Kidney (tissue), 14 donors: ENCODE data around the gene FBXO41. TPM values are rescaled to one million over a fixed set of nuclear protein-coding genes. Genes with fewer than 3 reads are reported as not detected.

Source experiments
- DNase-seq, 5 donors: peaks; one replicate each; pipeline ENCODE4 v3.0.0-alpha.2; 2013 to 2020
- FAIRE-seq: peaks from 2 replicates; lab custom pipeline; 2012; peaks lifted over from hg19 to GRCh38; lab: Jason Lieb, UNC
- H3K27ac ChIP-seq, 2 donors: one replicate each; pipeline ENCODE4 v1.7.0; 2013; ENCODE audit warnings: low read depth in 2 of 2, low read length in 2 of 2, inconsistent platforms in 1 of 2
- H3K27me3 ChIP-seq: one replicate; pipeline ENCODE4 v1.7.1; 2013; ENCODE audit warnings: low read length, inconsistent platforms; ENCODE audit not compliant: control insufficient read depth, insufficient read depth
- H3K36me3 ChIP-seq, 3 donors: one replicate each; pipeline versions ENCODE4 v1.7.0 to v1.7.1; 2013; ENCODE audit warnings: low read length in 3 of 3, control low read depth in 1 of 3, inconsistent platforms in 1 of 3; ENCODE audit not compliant: insufficient read depth in 3 of 3, control insufficient read depth in 2 of 3
- H3K4me1 ChIP-seq, 3 donors: one replicate each; pipeline versions ENCODE4 v1.7.0 to v1.7.1; 2013; ENCODE audit warnings: low read length in 3 of 3, inconsistent platforms in 1 of 3, low read depth in 1 of 3; ENCODE audit not compliant: control insufficient read depth in 2 of 3, insufficient read depth in 2 of 3
- H3K4me3 ChIP-seq, 3 donors: one replicate each; pipeline versions ENCODE4 v1.7.0 to v1.8.1; 2013; ENCODE audit warnings: low read length in 3 of 3, control low read depth in 1 of 3, inconsistent platforms in 1 of 3
- H3K9ac ChIP-seq, 3 donors: one replicate each; pipeline versions ENCODE4 v1.7.0 to v1.7.1; 2013; ENCODE audit warnings: low read length in 3 of 3, control low read depth in 1 of 3, inconsistent platforms in 1 of 3
- H3K9me3 ChIP-seq, 3 donors: one replicate each; pipeline versions ENCODE4 v1.7.0 to v1.7.1; 2013; ENCODE audit warnings: low read length in 3 of 3, control low read depth in 1 of 3, inconsistent platforms in 1 of 3; ENCODE audit not compliant: control insufficient read depth in 2 of 3, insufficient read depth in 1 of 3
- intact Hi-C: fragments of 100-400 bp; cut with DNase I; formaldehyde crosslinking; loops from one replicate; pipeline ENCODE4 v1.11.1; 2022
- polyA plus RNA-seq: library from polyadenylated mRNA; stranded (reverse); fragments of 350-450 nt; fragmentation: Illumina TruSeq; extraction: RNeasy Lipid Tissue Mini Kit (QIAGEN cat#74804); gene quantifications from one replicate; pipeline ENCODE4 v1.2.3, GENCODE V29; 2014; ENCODE audit warnings: low read depth, low replicate concordance; ENCODE audit not compliant: insufficient read depth
- total RNA-seq: library from RNA; stranded (reverse); fragmentation: NEBNext Ultra II Directional; extraction: Animal tissue kit (Norgen Biotek cat#: 25700); gene quantifications from one replicate; pipeline ENCODE4 v1.2.1, GENCODE V29; 2021
- TF ChIP-seq, protein P1 (sequence below): IDR thresholded peaks from 3 replicates; pipeline ENCODE4 v1.5.1; 2012; ENCODE audit warnings: mild to moderate bottlenecking, moderate library complexity, borderline replicate concordance; ENCODE audit not compliant: insufficient read depth; ENCODE audit errors: extremely low read depth
- donor health status: control.
- donor health status: control.
- donor health status: control.
- donor health status: control.
- donor health status: control.
- donor health status: DM: yes; HTN: yes; CAD: no.
- donor health status: Normal renal cell carcinoma (clear cell type).

FBXO41 gene
- total and polyA plus RNA-seq, 2 donors from 2014 or later, result 0.49 to 5.2 TPM

DNA sequence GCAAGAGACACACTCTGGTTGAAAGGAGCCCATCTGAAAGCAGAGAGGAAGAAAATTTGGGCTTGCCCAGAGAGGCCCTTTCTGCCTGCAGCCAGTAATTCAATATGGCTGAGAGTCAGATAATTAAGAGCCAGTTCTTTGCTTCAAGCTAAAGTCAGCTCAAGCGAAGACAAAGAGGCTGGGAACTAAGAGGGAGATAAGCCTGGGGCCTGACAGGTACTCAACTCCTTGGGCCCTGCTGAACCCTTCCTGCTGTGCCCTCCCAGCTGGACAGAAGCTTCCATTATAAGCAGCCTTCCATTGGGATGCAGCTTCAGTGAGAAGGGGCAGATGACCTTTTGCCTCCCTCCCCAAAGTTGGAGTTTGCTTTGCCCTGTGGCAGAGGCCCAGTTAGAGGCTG, 12.0 kb downstream of the FBXO41 start:
- intact Hi-C loops, result no loop called here
- TF ChIP-seq, protein P1, sequence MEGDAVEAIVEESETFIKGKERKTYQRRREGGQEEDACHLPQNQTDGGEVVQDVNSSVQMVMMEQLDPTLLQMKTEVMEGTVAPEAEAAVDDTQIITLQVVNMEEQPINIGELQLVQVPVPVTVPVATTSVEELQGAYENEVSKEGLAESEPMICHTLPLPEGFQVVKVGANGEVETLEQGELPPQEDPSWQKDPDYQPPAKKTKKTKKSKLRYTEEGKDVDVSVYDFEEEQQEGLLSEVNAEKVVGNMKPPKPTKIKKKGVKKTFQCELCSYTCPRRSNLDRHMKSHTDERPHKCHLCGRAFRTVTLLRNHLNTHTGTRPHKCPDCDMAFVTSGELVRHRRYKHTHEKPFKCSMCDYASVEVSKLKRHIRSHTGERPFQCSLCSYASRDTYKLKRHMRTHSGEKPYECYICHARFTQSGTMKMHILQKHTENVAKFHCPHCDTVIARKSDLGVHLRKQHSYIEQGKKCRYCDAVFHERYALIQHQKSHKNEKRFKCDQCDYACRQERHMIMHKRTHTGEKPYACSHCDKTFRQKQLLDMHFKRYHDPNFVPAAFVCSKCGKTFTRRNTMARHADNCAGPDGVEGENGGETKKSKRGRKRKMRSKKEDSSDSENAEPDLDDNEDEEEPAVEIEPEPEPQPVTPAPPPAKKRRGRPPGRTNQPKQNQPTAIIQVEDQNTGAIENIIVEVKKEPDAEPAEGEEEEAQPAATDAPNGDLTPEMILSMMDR, result no peak
- no peaks in the 10 kb centered on the region for H3K36me3 ChIP-seq

DNA sequence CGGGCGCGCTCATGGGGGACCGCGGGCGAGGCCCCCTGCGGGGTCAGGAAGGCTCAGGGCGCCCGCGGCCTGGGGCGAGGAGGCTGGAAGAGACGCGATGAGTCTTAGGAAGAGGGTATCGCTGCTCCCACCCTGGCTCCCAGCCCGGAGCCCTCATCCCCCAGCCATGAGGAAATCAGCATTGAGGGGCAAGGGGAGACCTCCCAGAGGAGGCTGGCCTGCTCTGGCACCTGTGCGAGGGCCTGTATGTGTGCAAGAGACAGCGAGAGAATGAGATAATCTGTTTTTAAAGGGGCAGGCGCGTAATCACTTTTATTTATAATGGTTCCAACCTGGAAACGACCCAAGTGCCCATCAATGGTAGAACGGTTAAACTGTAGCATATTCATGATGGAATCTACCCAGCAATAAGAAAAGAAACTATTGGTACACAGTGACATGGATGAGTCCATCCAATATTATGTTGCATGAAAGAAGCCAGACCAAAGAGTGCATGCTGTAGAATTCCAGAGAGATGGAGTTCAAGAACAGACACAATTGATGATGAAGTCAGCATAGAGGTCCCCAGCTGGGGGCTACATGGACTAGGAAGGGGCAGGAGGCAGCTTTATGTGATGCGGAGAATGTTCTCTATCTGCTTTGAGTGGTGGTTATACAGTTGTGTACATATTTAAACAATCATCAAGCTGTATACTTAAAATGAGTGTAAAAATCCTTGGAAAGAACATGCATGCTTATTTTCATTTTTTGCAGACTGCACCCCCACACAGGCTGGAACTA, 14.4 kb downstream of the FBXO41 start:
- H3K9ac ChIP-seq, result no peak overlapping the region
- no peaks in the 10 kb centered on the region for H3K9me3 ChIP-seq
- TF ChIP-seq, protein P1, result no peak
- H3K36me3 ChIP-seq, result no peaks in the 10 kb centered on the region
- DNase-seq (no peak), FAIRE-seq (no peak)
- H3K4me3 ChIP-seq, result no peak overlapping the region
- H3K4me1 ChIP-seq, result peaks cover 0 to 6% (median 0%) of the 10 kb centered on the region in 3 donors
- no peak overlapping the region for H3K27ac ChIP-seq
- peaks cover 20% of the 10 kb centered on the region for H3K27me3 ChIP-seq
- intact Hi-C loops, result no loop called here

More for the DNA sequence above, 12.0 kb downstream of the FBXO41 start:
- Histone ChIP-seq H3K9me3 (no peaks in the 10 kb centered on the region), H3K4me3 (no peak overlapping the region), H3K9ac (no peak overlapping the region), H3K27me3 (peaks cover 18% of the 10 kb centered on the region), H3K27ac (no peak overlapping the region), H3K4me1 (peaks cover 0 to 6% (median 0%) of the 10 kb centered on the region in 3 donors)
- DNase-seq, result no peak
- no peak for FAIRE-seq

DNA sequence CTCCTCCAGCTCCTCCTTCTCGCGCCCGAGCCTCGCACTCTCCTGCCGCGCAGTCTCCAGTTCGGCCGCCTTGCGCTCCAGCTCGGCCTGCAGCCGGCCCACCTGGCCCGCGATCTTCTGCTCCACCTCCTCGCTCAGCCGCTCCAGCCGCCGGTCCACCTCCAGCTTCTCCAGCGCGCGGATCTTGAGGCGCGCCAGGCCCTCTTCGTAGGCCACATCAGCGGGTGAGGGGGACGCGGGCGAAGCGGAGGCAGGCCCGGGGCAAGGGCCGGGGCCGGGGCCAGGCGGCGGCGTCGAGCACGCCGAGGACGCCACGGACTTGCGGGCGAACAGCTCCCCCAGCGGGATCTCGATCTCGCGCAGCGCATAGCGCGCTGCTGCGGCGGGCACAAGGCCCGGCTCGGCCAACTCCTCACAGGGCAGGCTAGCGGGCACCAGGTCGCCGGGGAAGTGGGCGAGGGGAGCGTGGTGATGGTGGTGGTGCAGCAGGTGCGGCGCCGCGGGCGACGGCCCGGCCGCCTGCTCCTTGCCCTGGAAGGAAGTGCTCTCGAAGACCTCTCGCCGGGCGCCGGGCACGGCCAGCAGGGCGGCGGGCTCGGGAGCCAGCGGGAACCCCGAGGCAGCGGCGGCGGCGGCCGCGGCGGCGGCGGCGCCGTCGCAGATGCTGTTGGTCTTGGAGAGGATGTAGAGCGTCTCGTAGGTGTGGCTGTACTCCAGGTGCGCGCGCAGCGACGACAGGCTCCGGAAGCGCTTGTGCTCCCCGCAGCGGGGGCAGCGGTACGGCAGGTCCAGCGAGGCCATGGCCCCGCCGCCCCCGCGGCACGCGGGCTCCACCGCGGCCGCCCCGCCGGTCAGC, 15.2 kb downstream of the FBXO41 start:
- H3K4me3 ChIP-seq, result no peak overlapping the region

More for the DNA sequence above, 15.2 kb downstream of the FBXO41 start:
- no peak overlapping the region for H3K27ac ChIP-seq
- no peaks in the 10 kb centered on the region for H3K36me3 ChIP-seq
- FAIRE-seq (no peak), DNase-seq (peak in 4 of 5 donors; percentile 59 to 63 (median 62))
- H3K9ac ChIP-seq, result no peak overlapping the region
- peaks cover 20% of the 10 kb centered on the region for H3K27me3 ChIP-seq
- TF ChIP-seq, protein P1, result no peak
- intact Hi-C loops, result no loop called here
- H3K4me1 ChIP-seq, result peaks cover 0 to 6% (median 0%) of the 10 kb centered on the region in 3 donors
- no peaks in the 10 kb centered on the region for H3K9me3 ChIP-seq
